Gastroesophageal sphincter (tissue), 4 donors: ENCODE measurements around the gene LONP2. TPM values are rescaled to one million over a fixed set of nuclear protein-coding genes. Genes with fewer than 3 reads are reported as not detected.

ENCODE experiments used
- ATAC-seq: fragments of 150-250 bp; one replicate; pipeline ENCODE4 v1.9.1; 2016; ENCODE audit warnings: mild to moderate bottlenecking, moderate library complexity
- H3K27ac ChIP-seq, 4 donors: fragments of 200-600 bp; sonication (generic) in 3 of 4; 1 replicate in 3 of 4; 2 replicates in 1 of 4; pipeline ENCODE4 v1.5.1; 2016 to 2019
- H3K27me3 ChIP-seq: fragments of 200-600 bp; sonication (generic); one replicate; pipeline ENCODE4 v1.5.1; 2019
- H3K36me3 ChIP-seq, 2 donors: fragments of 200-600 bp; sonication (generic); one replicate each; pipeline ENCODE4 v1.5.1; 2019; ENCODE audit warnings: control low read depth in 1 of 2
- H3K4me1 ChIP-seq, 3 donors: fragments of 200-600 bp; sonication (generic); 1 replicate in 2 of 3; 2 replicates in 1 of 3; pipeline ENCODE4 v1.5.1; 2016 to 2019; ENCODE audit warnings: control low read depth in 2 of 3
- H3K4me3 ChIP-seq, 2 donors: fragments of 200-600 bp; sonication (generic); one replicate each; pipeline ENCODE4 v1.5.1; 2019; ENCODE audit warnings: mild to moderate bottlenecking in 1 of 2, moderate library complexity in 1 of 2
- H3K9me3 ChIP-seq, 3 donors: fragments of 200-600 bp; sonication (generic); one replicate each; pipeline ENCODE4 v1.5.1; 2017 to 2019; ENCODE audit warnings: control low read depth in 2 of 3
- CTCF ChIP-seq, 4 experiments: fragments of 200-600 bp in 2 of 4; fragments of 450-650 bp in 2 of 4; sonication (generic) in 1 of 4; IDR thresholded peaks; one replicate each; pipeline ENCODE4 v1.5.1; 2017 to 2019; ENCODE audit warnings: antibody characterized with exemption in 4 of 4, mild to moderate bottlenecking in 2 of 4, moderate library complexity in 2 of 4
- EP300 ChIP-seq: sonication (generic); formaldehyde crosslinking; IDR thresholded peaks from one replicate; pipeline ENCODE4 v1.6.1; 2017; ENCODE audit warnings: antibody characterized with exemption, mild to moderate bottlenecking
- POLR2A ChIP-seq, 2 donors: fragments of 450-650 bp; IDR thresholded peaks; one replicate each; pipeline ENCODE4 v1.6.1; 2017; ENCODE audit warnings: antibody characterized with exemption in 2 of 2, mild to moderate bottlenecking in 2 of 2, moderate library complexity in 1 of 2
- POLR2AphosphoS5 ChIP-seq: sonication (generic); formaldehyde crosslinking; IDR thresholded peaks from one replicate; pipeline ENCODE4 v1.6.1; 2017; ENCODE audit warnings: antibody characterized with exemption
- WGBS, 2 donors: methylation state at CpG; one replicate each; pipeline ENCODE4 v1.1.5; 2018; ENCODE audit warnings: low coverage in 1 of 2; 5-methylcytosine and 5-hydroxymethylcytosine counted together
- total RNA-seq, 4 donors: library from RNA; depleted of rRNA; stranded (reverse); fragments of >200 nt; gene quantifications; one replicate each; pipeline ENCODE4 v1.1.0, GENCODE V29; 2016

The LONP2 gene
- total RNA-seq, 4 donors from 2014 or later, result 61.5 to 83.7 (median 72.3) TPM

DNA sequence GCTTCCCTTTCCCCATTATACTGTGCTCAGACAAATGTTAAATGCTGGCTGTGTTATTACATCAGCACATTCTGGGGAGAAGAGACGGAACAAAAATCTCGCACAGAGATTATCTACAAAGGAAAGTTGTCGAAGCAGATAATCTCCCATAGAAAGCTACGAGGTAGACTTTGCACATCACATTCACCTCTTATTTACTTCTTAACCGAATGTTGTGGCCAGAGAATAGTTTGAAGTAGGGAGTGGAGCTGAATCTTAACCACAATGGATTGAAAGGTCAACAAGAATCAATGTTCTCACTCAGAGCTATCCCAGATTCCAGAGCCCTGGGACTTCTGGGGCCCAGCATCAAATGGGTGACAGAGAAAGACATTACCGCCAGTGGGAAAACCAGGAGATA lies 28.4 kb upstream of the LONP2 start:
- H3K9me3 ChIP-seq, result no peaks in the 10 kb centered on the region
- H3K27me3 ChIP-seq, result no peaks in the 10 kb centered on the region
- WGBS, 2 donors, result 72 to 81% methylated on average over 4 to 5 of the region's 6 CpGs
- no peaks in the 10 kb centered on the region for H3K4me1 ChIP-seq
- TF ChIP-seq POLR2AphosphoS5 (no peak), EP300 (no peak), POLR2A (IDR thresholded peaks at IDR 0.05) (no peak), CTCF (IDR thresholded peaks at IDR 0.05) (no peak)
- no peak overlapping the region for H3K4me3 ChIP-seq
- no peak overlapping the region for H3K27ac ChIP-seq
- ATAC-seq, result no peak
- no peaks in the 10 kb centered on the region for H3K36me3 ChIP-seq

GRCh38 chr16:48217708-48218107 lies 26.4 kb upstream of the LONP2 start:
- Histone ChIP-seq H3K4me1 (no peaks in the 10 kb centered on the region), H3K4me3 (no peak overlapping the region), H3K27me3 (no peaks in the 10 kb centered on the region), H3K9me3 (no peaks in the 10 kb centered on the region), H3K36me3 (no peaks in the 10 kb centered on the region), H3K27ac (no peak overlapping the region)
- 63 to 92% methylated on average over 2 of the region's 2 CpGs for WGBS, 2 donors
- ATAC-seq, result no peak
- TF ChIP-seq POLR2AphosphoS5 (no peak), POLR2A (IDR thresholded peaks at IDR 0.05) (no peak), EP300 (no peak), CTCF (IDR thresholded peaks at IDR 0.05) (no peak)

DNA sequence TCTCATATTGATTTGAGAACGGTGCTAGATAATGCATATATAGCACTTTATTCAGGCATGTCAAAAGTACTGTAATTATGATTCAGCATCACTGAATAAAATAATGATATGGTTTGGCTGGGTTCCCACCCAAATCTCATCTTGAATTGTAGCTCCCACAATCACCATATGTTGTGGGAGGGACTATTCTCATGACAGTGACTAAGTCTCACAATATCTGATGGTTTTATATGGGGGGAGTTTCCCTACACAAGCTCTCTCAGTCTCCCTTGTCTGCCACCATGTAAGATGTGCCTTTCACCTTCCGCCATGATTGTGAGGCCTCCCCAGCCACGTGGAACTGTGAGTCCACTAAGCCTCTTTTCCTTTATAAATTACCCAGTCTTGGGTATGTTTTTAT lies 25.6 kb upstream of the LONP2 start:
- Histone ChIP-seq H3K36me3 (no peaks in the 10 kb centered on the region), H3K4me1 (no peaks in the 10 kb centered on the region), H3K27me3 (no peaks in the 10 kb centered on the region), H3K9me3 (no peaks in the 10 kb centered on the region), H3K27ac (no peak overlapping the region), H3K4me3 (no peak overlapping the region)
- no peak for ATAC-seq
- WGBS, 2 donors, result 83 to 100% methylated on average over 3 of the region's 3 CpGs
- TF ChIP-seq CTCF (IDR thresholded peaks at IDR 0.05), result no peak
- no peak for TF ChIP-seq POLR2A (IDR thresholded peaks at IDR 0.05)
- no peak for TF ChIP-seq EP300
- no peak for TF ChIP-seq POLR2AphosphoS5

DNA sequence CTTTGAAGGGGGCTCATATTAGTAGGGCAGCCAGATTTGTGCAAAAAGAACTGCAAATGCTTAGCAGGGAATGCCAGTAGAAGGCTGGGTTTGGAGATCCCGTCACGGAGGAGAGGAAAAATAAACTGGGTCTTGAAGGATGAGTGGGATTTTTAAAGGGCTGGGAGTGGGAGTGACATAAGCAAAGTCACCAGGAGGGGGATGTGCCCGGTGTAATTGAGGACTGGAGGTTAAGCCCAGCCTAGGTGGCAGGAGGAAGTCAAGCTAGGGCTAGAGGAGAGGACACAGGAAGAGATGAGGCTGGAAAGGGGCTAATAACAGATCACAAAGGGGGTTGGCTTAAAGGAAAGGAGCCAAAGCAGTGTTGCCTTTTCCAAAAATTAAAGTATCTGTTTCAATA lies 23.2 kb upstream of the LONP2 start:
- no peaks in the 10 kb centered on the region for H3K27me3 ChIP-seq
- 43 to 48% methylated on average over 3 of the region's 3 CpGs for WGBS, 2 donors
- ATAC-seq, result no peak

More for the DNA sequence above, 23.2 kb upstream of the LONP2 start:
- Histone ChIP-seq H3K4me3 (no peak overlapping the region), H3K4me1 (no peaks in the 10 kb centered on the region), H3K36me3 (no peaks in the 10 kb centered on the region), H3K9me3 (no peaks in the 10 kb centered on the region), H3K27ac (no peak overlapping the region)
- TF ChIP-seq POLR2AphosphoS5, result no peak
- no peak for TF ChIP-seq CTCF (IDR thresholded peaks at IDR 0.05)
- no peak for TF ChIP-seq EP300
- no peak for TF ChIP-seq POLR2A (IDR thresholded peaks at IDR 0.05)
